GM23338 (cell line): Measurements from ENCODE around the gene FAM9C. TPM values are rescaled to one million over a fixed set of nuclear protein-coding genes. Genes with fewer than 3 reads are reported as not detected.

ENCODE experiments used
- ATAC-seq: fragments of 200-7000 bp; cut with Tn5 transposase; 3 replicates; pipeline ENCODE4 v1.9.1; 2020
- DNase-seq: peaks from one replicate; pipeline ENCODE4 v3.0.0-alpha.2; 2015; ENCODE audit warnings: low spot score
- H2AFZ ChIP-seq: fragments of 200-600 bp; sonication (generic); 2 replicates; pipeline ENCODE4 v1.8.0; 2016; ENCODE audit warnings: antibody characterized with exemption, mild to moderate bottlenecking, moderate library complexity
- H3F3A ChIP-seq: fragments of 200-600 bp; sonication (generic); replicated peaks from 2 replicates; pipeline ENCODE4 v1.8.0; 2017; ENCODE audit warnings: antibody characterized with exemption, mixed run types, low read depth
- H3K27ac ChIP-seq: fragments of 200-600 bp; sonication (generic); 2 replicates; pipeline ENCODE4 v1.6.1; 2016; ENCODE audit warnings: low read depth
- H3K27me3 ChIP-seq: fragments of 200-600 bp; sonication (generic); 2 replicates; pipeline ENCODE4 v1.8.0; 2016; ENCODE audit warnings: mild to moderate bottlenecking, mixed run types, moderate library complexity; ENCODE audit not compliant: insufficient read depth
- H3K36me3 ChIP-seq: fragments of 200-600 bp; sonication (generic); 2 replicates; pipeline ENCODE4 v1.8.0; 2016; ENCODE audit warnings: mild to moderate bottlenecking; ENCODE audit not compliant: insufficient read depth
- H3K4me1 ChIP-seq: fragments of 200-600 bp; sonication (generic); 2 replicates; pipeline ENCODE4 v1.8.0; 2016; ENCODE audit warnings: mild to moderate bottlenecking, moderate library complexity; ENCODE audit not compliant: insufficient read depth
- H3K4me2 ChIP-seq: fragments of 200-600 bp; sonication (generic); 2 replicates; pipeline ENCODE4 v1.7.1; 2017; ENCODE audit warnings: mixed run types
- H3K4me3 ChIP-seq: fragments of 200-600 bp; sonication (generic); 2 replicates; pipeline ENCODE4 v1.6.1; 2016; ENCODE audit warnings: mixed run types
- H3K79me2 ChIP-seq: fragments of 200-600 bp; sonication (generic); replicated peaks from 2 replicates; pipeline ENCODE4 v1.8.0; 2017; ENCODE audit warnings: mild to moderate bottlenecking; ENCODE audit not compliant: insufficient read depth
- H3K9me2 ChIP-seq: fragments of 200-600 bp; sonication (generic); 2 replicates; pipeline ENCODE4 v1.8.0; 2017; ENCODE audit not compliant: insufficient read depth
- H4K20me1 ChIP-seq: fragments of 200-600 bp; sonication (generic); replicated peaks from 2 replicates; pipeline ENCODE4 v1.8.0; 2017; ENCODE audit warnings: mild to moderate bottlenecking; ENCODE audit not compliant: insufficient read depth
- H3K27ac Mint-ChIP-seq: 2 replicates; pipeline ENCODE4 v1.8.0; 2020; ENCODE audit warnings: inconsistent platforms, mild to moderate bottlenecking, moderate library complexity, mixed read lengths
- H3K27me3 Mint-ChIP-seq: 3 replicates; pipeline ENCODE4 v1.8.0; 2022; ENCODE audit warnings: low read depth, mild to moderate bottlenecking, moderate library complexity, mixed read lengths, inconsistent platforms; ENCODE audit not compliant: insufficient read depth, poor library complexity
- H3K36me3 Mint-ChIP-seq: 3 replicates; pipeline ENCODE4 v1.8.0; 2021; ENCODE audit warnings: low read depth, mild to moderate bottlenecking, inconsistent platforms, moderate library complexity, mixed read lengths
- H3K4me1 Mint-ChIP-seq: 3 replicates; pipeline ENCODE4 v1.8.0; 2020; ENCODE audit warnings: mild to moderate bottlenecking, inconsistent platforms, mixed read lengths
- H3K4me3 Mint-ChIP-seq: 3 replicates; pipeline ENCODE4 v1.8.0; 2021; ENCODE audit warnings: moderate library complexity, mild to moderate bottlenecking, inconsistent platforms, mixed read lengths
- H3K9me3 Mint-ChIP-seq: 3 replicates; pipeline ENCODE4 v1.8.0; 2020; ENCODE audit warnings: moderate library complexity, mild to moderate bottlenecking, inconsistent platforms, mixed read lengths
- CREB1 ChIP-seq: fragments of 250-450 bp; sonication (Bioruptor Pico); IDR thresholded peaks from 2 replicates; pipeline ENCODE4 v1.5.0; 2020; ENCODE audit warnings: low read depth, mild to moderate bottlenecking, moderate library complexity
- CTCF ChIP-seq, 2 experiments: fragments of 200-600 bp in 1 of 2; sonication (generic) in 1 of 2; conservative IDR thresholded peaks; 2 replicates each; pipeline versions ENCODE4 v1.5.1 to v1.6.1; 2016 to 2017; ENCODE audit warnings: antibody characterized with exemption in 2 of 2, low read depth in 2 of 2, mild to moderate bottlenecking in 2 of 2, moderate library complexity in 1 of 2
- NANOG ChIP-seq: IDR thresholded peaks from 2 replicates; pipeline ENCODE4 v1.6.1; 2016; ENCODE audit warnings: antibody characterized with exemption, borderline replicate concordance
- POLR2AphosphoS5 ChIP-seq: IDR thresholded peaks from 2 replicates; pipeline ENCODE4 v1.6.1; 2016; ENCODE audit warnings: antibody characterized with exemption, low read depth
- ZNF331 ChIP-seq: fragments of 250-450 bp; sonication (Bioruptor Pico); IDR thresholded peaks from 2 replicates; pipeline ENCODE4 v1.5.0; 2020; ENCODE audit warnings: low read depth, mild to moderate bottlenecking, moderate library complexity
- polyA plus RNA-seq: library from polyadenylated mRNA; unstranded; fragments of >200 nt; fragmentation: Nextera tagmentation; extraction: Ambion mirVana; gene quantifications from 2 replicates; pipeline ENCODE4 v1.2.1, GENCODE V29; 2016
- total RNA-seq: library from RNA; depleted of rRNA; stranded (reverse); fragments of >200 nt; shearing (Covaris generic); gene quantifications from 2 replicates; pipeline ENCODE4 v1.2.3, GENCODE V29; 2014
- TF ChIP-seq, protein P1 (sequence below): IDR thresholded peaks from 2 replicates; pipeline ENCODE4 v1.6.1; 2016; ENCODE audit warnings: antibody characterized with exemption

FAM9C gene
- total and polyA plus RNA-seq, 2 experiments from 2014 or later: 0.08 TPM; not detected in 1

GRCh38 chrX:13092455-13092941 is 48.1 kb upstream of the FAM9C start:
- H3K27me3 ChIP-seq: no peaks in the 10 kb centered on the region
- Mint-ChIP-seq H3K27me3 (peaks cover 3% of the 10 kb centered on the region), H3K9me3 (peaks cover 2% of the 10 kb centered on the region; the same call in 2 of the 3 replicates), H3K4me1 (no peaks in the 10 kb centered on the region), H3K27ac (no peak overlapping the region), H3K4me3 (no peak overlapping the region), H3K36me3 (no peaks in the 10 kb centered on the region)
- DNase-seq (no peak), ATAC-seq (no peak)
- H2AFZ ChIP-seq: no peak overlapping the region
- no peak overlapping the region for H3K4me2 ChIP-seq
- H3K36me3 ChIP-seq: no peaks in the 10 kb centered on the region
- no peak overlapping the region for H3K27ac ChIP-seq
- no peaks in the 10 kb centered on the region for H3K9me2 ChIP-seq
- TF ChIP-seq CREB1 (CRISPR knock-in tag) (no peak), NANOG (no peak), CTCF (conservative IDR thresholded peaks at IDR 0.05; ENCODE audit: low read depth in 2 of 2) (peak in 1 of 2 experiments; percentile 22; a peak in 2 of 4 replicates)
- no peaks in the 10 kb centered on the region for H3F3A ChIP-seq
- H3K4me1 ChIP-seq: no peaks in the 10 kb centered on the region
- H3K79me2 ChIP-seq: no peaks in the 10 kb centered on the region
- no peaks in the 10 kb centered on the region for H4K20me1 ChIP-seq
- no peak overlapping the region for H3K4me3 ChIP-seq

- Histone ChIP-seq H3K9me2 (no peaks in the 10 kb centered on the region), H3K27ac (no peak overlapping the region), H3K79me2 (no peaks in the 10 kb centered on the region), H3F3A (no peaks in the 10 kb centered on the region), H2AFZ (no peak overlapping the region), H3K4me2 (no peak overlapping the region), H3K27me3 (no peaks in the 10 kb centered on the region), H3K4me3 (no peak overlapping the region), H3K4me1 (no peaks in the 10 kb centered on the region), H3K36me3 (no peaks in the 10 kb centered on the region), H4K20me1 (no peaks in the 10 kb centered on the region)
- H3K36me3 Mint-ChIP-seq: no peaks in the 10 kb centered on the region
- ATAC-seq (no peak), DNase-seq (no peak)
- no peaks in the 10 kb centered on the region for H3K4me1 Mint-ChIP-seq
- H3K9me3 Mint-ChIP-seq: peaks cover 2% of the 10 kb centered on the region; the same call in 2 of the 3 replicates
- H3K27me3 Mint-ChIP-seq: peaks cover 3% of the 10 kb centered on the region
- H3K4me3 Mint-ChIP-seq: no peak overlapping the region
- TF ChIP-seq CREB1 (CRISPR knock-in tag) (no peak), ZNF331 (CRISPR knock-in tag) (no peak), CTCF (conservative IDR thresholded peaks at IDR 0.05; ENCODE audit: low read depth in 2 of 2) (no peak), NANOG (no peak), POLR2AphosphoS5 (no peak)
- TF ChIP-seq, protein P1, sequence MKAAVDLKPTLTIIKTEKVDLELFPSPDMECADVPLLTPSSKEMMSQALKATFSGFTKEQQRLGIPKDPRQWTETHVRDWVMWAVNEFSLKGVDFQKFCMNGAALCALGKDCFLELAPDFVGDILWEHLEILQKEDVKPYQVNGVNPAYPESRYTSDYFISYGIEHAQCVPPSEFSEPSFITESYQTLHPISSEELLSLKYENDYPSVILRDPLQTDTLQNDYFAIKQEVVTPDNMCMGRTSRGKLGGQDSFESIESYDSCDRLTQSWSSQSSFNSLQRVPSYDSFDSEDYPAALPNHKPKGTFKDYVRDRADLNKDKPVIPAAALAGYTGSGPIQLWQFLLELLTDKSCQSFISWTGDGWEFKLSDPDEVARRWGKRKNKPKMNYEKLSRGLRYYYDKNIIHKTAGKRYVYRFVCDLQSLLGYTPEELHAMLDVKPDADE: no peak
- no peak overlapping the region for H3K27ac Mint-ChIP-seq
Measured at GRCh38 chrX:13091111-13091765, 46.8 kb upstream of the FAM9C start.
